Esophagus (tissue), 2 donors: Measurements from ENCODE around the gene TBC1D19. TPM values are rescaled to one million over a fixed set of nuclear protein-coding genes. Genes with fewer than 3 reads are reported as not detected.
"Not testable (repeated sequence)": the region's sequence is repeated elsewhere in the genome, so short reads cannot be mapped to it uniquely, and the experiment has no call there.

ENCODE experiments used
- H3K27ac ChIP-seq, 2 donors: one replicate each; pipeline ENCODE4 v1.5.1; 2013; ENCODE audit warnings: low read depth in 2 of 2, mild to moderate bottlenecking in 2 of 2, inconsistent platforms in 1 of 2, low read length in 1 of 2, moderate library complexity in 1 of 2
- H3K27me3 ChIP-seq, 2 donors: one replicate each; pipeline ENCODE4 v1.6.1; 2013; ENCODE audit warnings: low read length in 2 of 2, control low read depth in 1 of 2, mild to moderate bottlenecking in 1 of 2; ENCODE audit not compliant: insufficient read depth in 2 of 2, control insufficient read depth in 1 of 2
- H3K36me3 ChIP-seq, 2 donors: one replicate each; pipeline ENCODE4 v1.6.1; 2013; ENCODE audit warnings: low read length in 1 of 2; ENCODE audit not compliant: control insufficient read depth in 2 of 2, insufficient read depth in 2 of 2
- H3K4me1 ChIP-seq, 2 donors: one replicate each; pipeline ENCODE4 v1.6.1; 2013; ENCODE audit warnings: low read length in 1 of 2; ENCODE audit not compliant: control insufficient read depth in 2 of 2, insufficient read depth in 2 of 2
- H3K4me3 ChIP-seq, 2 donors: one replicate each; pipeline ENCODE4 v1.5.1; 2013; ENCODE audit warnings: low read length in 2 of 2, mild to moderate bottlenecking in 2 of 2, low read depth in 1 of 2, moderate library complexity in 1 of 2
- H3K9me3 ChIP-seq, 2 donors: one replicate each; pipeline ENCODE4 v1.6.1; 2013; ENCODE audit warnings: mild to moderate bottlenecking in 2 of 2, low read depth in 1 of 2, low read length in 1 of 2, moderate library complexity in 1 of 2; ENCODE audit not compliant: control insufficient read depth in 2 of 2, insufficient read depth in 1 of 2
- WGBS, 2 donors: extraction: QIAGEN DNeasy Blood & Tissue Kit; methylation state at CpG; one replicate each; pipeline ENCODE4 v1.1.7; 2013; 5-methylcytosine and 5-hydroxymethylcytosine counted together
- polyA plus RNA-seq, 2 donors: library from polyadenylated mRNA; stranded (reverse); fragments of 200-250 nt; gene quantifications; one replicate each; pipeline ENCODE4 v1.2.3, GENCODE V29; 2013
- donor health status: healthy with polysubstance abuse.
- donor health status: Bipolar disorder and iron deficiency.

The TBC1D19 gene
- polyA plus RNA-seq, 2 donors = 0.77 to 1.5 TPM

- H3K27ac ChIP-seq = no peak overlapping the region
- no peaks in the 10 kb centered on the region for H3K27me3 ChIP-seq
- no peaks in the 10 kb centered on the region for H3K4me1 ChIP-seq
- no peaks in the 10 kb centered on the region for H3K9me3 ChIP-seq
- H3K36me3 ChIP-seq = no peaks in the 10 kb centered on the region
- 79 to 92% methylated on average over 3 of the region's 3 CpGs for WGBS, 2 donors
- H3K4me3 ChIP-seq = no peak overlapping the region
These were observed 106.6 kb downstream of the TBC1D19 start for GRCh38 chr4:26690506-26690905.

- 94 to 98% methylated on average over 4 of the region's 4 CpGs for WGBS, 2 donors
- Histone ChIP-seq H3K4me3 (no peak overlapping the region), H3K4me1 (no peaks in the 10 kb centered on the region), H3K36me3 (no peaks in the 10 kb centered on the region), H3K27ac (no peak overlapping the region), H3K27me3 (no peaks in the 10 kb centered on the region), H3K9me3 (no peaks in the 10 kb centered on the region)
These were observed 108.3 kb downstream of the TBC1D19 start for GRCh38 chr4:26692014-26692726.

GRCh38 chr4:26694131-26694530 lies 110.2 kb downstream of the TBC1D19 start:
- H3K36me3 ChIP-seq, H3K4me1 ChIP-seq, H3K4me3 ChIP-seq, H3K27ac ChIP-seq, H3K9me3 ChIP-seq, H3K27me3 ChIP-seq: not testable (repeated sequence)
- 96% methylated on average over 13 of the region's 13 CpGs for WGBS, 2 donors

GRCh38 chr4:26700110-26700509 lies 116.2 kb downstream of the TBC1D19 start:
- no peaks in the 10 kb centered on the region for H3K9me3 ChIP-seq
- no peak overlapping the region for H3K4me3 ChIP-seq
- no peak overlapping the region for H3K27ac ChIP-seq
- no peaks in the 10 kb centered on the region for H3K4me1 ChIP-seq
- no peaks in the 10 kb centered on the region for H3K27me3 ChIP-seq
- 62 to 77% methylated on average over 1 of the region's 1 CpG for WGBS, 2 donors
- no peaks in the 10 kb centered on the region for H3K36me3 ChIP-seq

- 62 to 75% methylated on average over 2 of the region's 2 CpGs for WGBS, 2 donors
- no peaks in the 10 kb centered on the region for H3K4me1 ChIP-seq
These were observed 117.2 kb downstream of the TBC1D19 start for GRCh38 chr4:26701095-26701494.

GRCh38 chr4:26701786-26702227 lies 117.9 kb downstream of the TBC1D19 start:
- Histone ChIP-seq H3K27ac (no peak overlapping the region), H3K4me1 (no peaks in the 10 kb centered on the region), H3K4me3 (no peak overlapping the region)

More at GRCh38 chr4:26701095-26701494, 117.2 kb downstream of the TBC1D19 start:
- Histone ChIP-seq H3K27ac (no peak overlapping the region), H3K9me3 (no peaks in the 10 kb centered on the region), H3K27me3 (no peaks in the 10 kb centered on the region), H3K36me3 (no peaks in the 10 kb centered on the region), H3K4me3 (no peak overlapping the region)

GRCh38 chr4:26707342-26707741 lies 123.5 kb downstream of the TBC1D19 start:
- Histone ChIP-seq H3K36me3 (no peaks in the 10 kb centered on the region), H3K9me3 (no peaks in the 10 kb centered on the region), H3K27ac (no peak overlapping the region), H3K4me1 (no peaks in the 10 kb centered on the region), H3K4me3 (no peak overlapping the region), H3K27me3 (no peaks in the 10 kb centered on the region)
- 83 to 85% methylated on average over 1 of the region's 1 CpG for WGBS, 2 donors

More at GRCh38 chr4:26701786-26702227, 117.9 kb downstream of the TBC1D19 start:
- Histone ChIP-seq H3K9me3 (no peaks in the 10 kb centered on the region), H3K27me3 (no peaks in the 10 kb centered on the region), H3K36me3 (no peaks in the 10 kb centered on the region)

- no peaks in the 10 kb centered on the region for H3K9me3 ChIP-seq
- H3K27me3 ChIP-seq = no peaks in the 10 kb centered on the region
- no peak overlapping the region for H3K4me3 ChIP-seq
- no peaks in the 10 kb centered on the region for H3K36me3 ChIP-seq
- 87 to 94% methylated on average over 2 of the region's 2 CpGs for WGBS, 2 donors
- no peak overlapping the region for H3K27ac ChIP-seq
- H3K4me1 ChIP-seq = no peaks in the 10 kb centered on the region
These were observed 125.4 kb downstream of the TBC1D19 start for GRCh38 chr4:26709246-26709645.

- Histone ChIP-seq H3K4me3 (no peak overlapping the region), H3K27me3 (no peaks in the 10 kb centered on the region), H3K4me1 (no peaks in the 10 kb centered on the region), H3K27ac (no peak overlapping the region), H3K36me3 (no peaks in the 10 kb centered on the region), H3K9me3 (no peaks in the 10 kb centered on the region)
- 95 to 96% methylated on average over 2 of the region's 2 CpGs for WGBS, 2 donors
These were observed 129.8 kb downstream of the TBC1D19 start for GRCh38 chr4:26713563-26714151.
